Panc1 (cell line): Measurements from ENCODE around the gene ARG2.

Experiments
- CTCF ChIP-seq: fragments of 450-650 bp; IDR thresholded peaks from 2 replicates; pipeline ENCODE4 v1.5.1; 2017; ENCODE audit warnings: mild to moderate bottlenecking
- SIN3A ChIP-seq: IDR thresholded peaks from 2 replicates; pipeline ENCODE4 v1.6.1; 2012; ENCODE audit warnings: low read depth, mild to moderate bottlenecking, low read length, moderate library complexity, borderline replicate concordance; ENCODE audit not compliant: insufficient read depth
- TF ChIP-seq, protein P1 (sequence below), 2 experiments: IDR thresholded peaks; 2 replicates each; pipeline ENCODE4 v1.6.1; 2011 to 2012; ENCODE audit warnings: low read depth in 2 of 2, control low read depth in 1 of 2, low read length in 1 of 2, mild to moderate bottlenecking in 1 of 2, moderate library complexity in 1 of 2; ENCODE audit not compliant: insufficient read depth in 1 of 2

- TF ChIP-seq CTCF (no peak), SIN3A (no peak)
- TF ChIP-seq, protein P1, sequence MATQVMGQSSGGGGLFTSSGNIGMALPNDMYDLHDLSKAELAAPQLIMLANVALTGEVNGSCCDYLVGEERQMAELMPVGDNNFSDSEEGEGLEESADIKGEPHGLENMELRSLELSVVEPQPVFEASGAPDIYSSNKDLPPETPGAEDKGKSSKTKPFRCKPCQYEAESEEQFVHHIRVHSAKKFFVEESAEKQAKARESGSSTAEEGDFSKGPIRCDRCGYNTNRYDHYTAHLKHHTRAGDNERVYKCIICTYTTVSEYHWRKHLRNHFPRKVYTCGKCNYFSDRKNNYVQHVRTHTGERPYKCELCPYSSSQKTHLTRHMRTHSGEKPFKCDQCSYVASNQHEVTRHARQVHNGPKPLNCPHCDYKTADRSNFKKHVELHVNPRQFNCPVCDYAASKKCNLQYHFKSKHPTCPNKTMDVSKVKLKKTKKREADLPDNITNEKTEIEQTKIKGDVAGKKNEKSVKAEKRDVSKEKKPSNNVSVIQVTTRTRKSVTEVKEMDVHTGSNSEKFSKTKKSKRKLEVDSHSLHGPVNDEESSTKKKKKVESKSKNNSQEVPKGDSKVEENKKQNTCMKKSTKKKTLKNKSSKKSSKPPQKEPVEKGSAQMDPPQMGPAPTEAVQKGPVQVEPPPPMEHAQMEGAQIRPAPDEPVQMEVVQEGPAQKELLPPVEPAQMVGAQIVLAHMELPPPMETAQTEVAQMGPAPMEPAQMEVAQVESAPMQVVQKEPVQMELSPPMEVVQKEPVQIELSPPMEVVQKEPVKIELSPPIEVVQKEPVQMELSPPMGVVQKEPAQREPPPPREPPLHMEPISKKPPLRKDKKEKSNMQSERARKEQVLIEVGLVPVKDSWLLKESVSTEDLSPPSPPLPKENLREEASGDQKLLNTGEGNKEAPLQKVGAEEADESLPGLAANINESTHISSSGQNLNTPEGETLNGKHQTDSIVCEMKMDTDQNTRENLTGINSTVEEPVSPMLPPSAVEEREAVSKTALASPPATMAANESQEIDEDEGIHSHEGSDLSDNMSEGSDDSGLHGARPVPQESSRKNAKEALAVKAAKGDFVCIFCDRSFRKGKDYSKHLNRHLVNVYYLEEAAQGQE (IDR thresholded peaks at IDR 0.05; ENCODE audit: insufficient read depth in 1 of 2, low read depth in 2 of 2, low read length in 1 of 2) = no peak
Observed at GRCh38 chr14:67679006-67679405, 59.3 kb downstream of the ARG2 start.
